NK-92 (cell line): ENCODE measurements around the gene SYT2.
"Not testable (repeated sequence)": the region's sequence is repeated elsewhere in the genome, so short reads cannot be mapped to it uniquely, and the experiment has no call there.

Experiments used
- DNase-seq: peaks from one replicate; lab custom pipeline; 2025; ENCODE audit not compliant: unreplicated experiment; lab: John Stamatoyannopoulos, UW

The SYT2 gene

DNA sequence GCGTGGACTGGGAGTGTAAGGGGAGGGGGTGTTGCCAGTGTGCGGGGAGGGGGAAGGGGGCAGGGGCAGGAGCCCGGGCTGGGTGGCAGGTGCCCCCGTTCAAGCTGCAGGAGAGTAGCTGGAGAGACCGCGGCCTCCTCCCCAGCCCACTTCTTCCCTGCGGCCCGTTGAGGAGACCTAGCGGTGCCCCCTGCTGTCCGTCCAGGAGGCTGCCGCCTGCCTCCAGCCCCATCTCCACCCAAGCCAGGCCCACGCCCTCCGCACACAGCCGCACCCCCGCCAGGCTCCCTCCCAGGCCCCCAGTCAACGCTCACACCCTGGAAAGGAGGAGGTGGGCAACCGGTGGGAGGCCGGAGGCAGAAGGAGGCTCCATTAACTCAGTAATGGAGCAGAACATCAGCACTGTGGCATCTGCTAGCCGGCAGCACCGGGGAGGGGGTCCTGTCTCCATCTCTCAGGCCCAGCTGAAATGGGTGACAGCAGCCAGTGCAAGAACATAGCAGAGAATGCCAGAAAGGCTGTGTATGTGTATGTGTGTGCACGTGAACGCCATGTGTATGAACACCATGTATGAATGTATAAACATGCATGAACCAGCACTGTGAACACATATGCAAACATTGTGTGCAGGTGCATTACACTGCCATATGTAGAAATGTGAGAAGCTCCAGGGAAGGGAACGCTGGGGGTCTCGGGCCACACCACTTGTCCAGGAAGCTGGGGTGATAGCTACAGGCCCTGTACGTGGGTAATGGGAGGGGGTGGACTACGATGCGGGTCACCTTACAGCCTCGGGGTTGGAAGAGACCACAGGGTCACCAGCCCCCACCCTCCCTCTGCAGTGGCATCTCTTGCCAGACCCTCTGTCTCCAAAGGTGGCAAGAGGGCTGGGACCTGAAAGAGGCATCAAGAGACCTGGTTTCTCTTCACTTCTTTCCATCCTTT is 84.6 kb downstream of the SYT2 start:
- DNase-seq: no peak

- no peak for DNase-seq
These were observed 85.5 kb downstream of the SYT2 start for GRCh38 chr1:202624781-202625108.

GRCh38 chr1:202624088-202624780 is 86.0 kb downstream of the SYT2 start:
- no peak for DNase-seq

DNA sequence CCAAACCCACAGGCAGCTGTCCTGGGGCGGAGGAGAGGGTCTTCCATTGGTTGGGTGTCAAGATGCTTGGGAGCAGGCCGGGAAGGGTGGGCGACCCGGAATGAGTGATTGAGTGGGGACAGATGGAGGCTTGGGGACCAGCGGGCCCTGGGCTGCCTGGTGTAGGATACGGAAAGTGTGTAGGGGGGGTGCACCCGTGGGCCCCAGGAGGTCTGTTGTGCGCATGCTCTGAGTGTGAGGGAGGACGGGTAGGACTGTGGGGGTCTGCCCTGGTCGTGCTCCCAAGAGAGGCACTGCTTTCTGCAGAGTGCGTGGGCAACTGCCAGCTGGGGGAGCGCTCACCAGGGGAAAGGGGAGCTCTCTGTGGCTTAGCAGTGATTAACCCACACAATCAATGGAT is 86.8 kb downstream of the SYT2 start:
- not testable (repeated sequence) for DNase-seq

DNA sequence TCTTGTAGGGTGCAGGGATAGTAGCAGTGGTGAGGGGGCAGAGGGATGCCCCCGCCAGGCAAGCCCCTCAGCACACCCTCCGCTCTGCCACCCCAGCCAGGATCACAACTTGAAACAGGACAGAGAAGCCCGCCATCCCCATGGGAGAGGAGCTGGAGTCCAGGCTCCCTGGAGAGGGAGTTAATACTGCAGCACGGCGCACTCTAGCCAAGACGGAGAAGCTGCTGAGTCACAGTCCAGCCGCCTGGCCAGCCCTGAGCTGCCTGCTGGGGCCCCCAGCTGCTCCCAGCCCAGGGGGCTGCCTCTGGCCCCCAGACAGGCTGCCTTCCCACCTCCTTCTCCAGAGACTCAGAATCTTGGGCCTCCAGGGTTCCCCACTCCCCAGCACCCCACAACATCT is 87.2 kb downstream of the SYT2 start:
- DNase-seq: no peak

GRCh38 chr1:202622388-202622787 is 87.9 kb downstream of the SYT2 start:
- DNase-seq: no peak

GRCh38 chr1:202621446-202621845 is 88.8 kb downstream of the SYT2 start:
- DNase-seq: no peak

DNA sequence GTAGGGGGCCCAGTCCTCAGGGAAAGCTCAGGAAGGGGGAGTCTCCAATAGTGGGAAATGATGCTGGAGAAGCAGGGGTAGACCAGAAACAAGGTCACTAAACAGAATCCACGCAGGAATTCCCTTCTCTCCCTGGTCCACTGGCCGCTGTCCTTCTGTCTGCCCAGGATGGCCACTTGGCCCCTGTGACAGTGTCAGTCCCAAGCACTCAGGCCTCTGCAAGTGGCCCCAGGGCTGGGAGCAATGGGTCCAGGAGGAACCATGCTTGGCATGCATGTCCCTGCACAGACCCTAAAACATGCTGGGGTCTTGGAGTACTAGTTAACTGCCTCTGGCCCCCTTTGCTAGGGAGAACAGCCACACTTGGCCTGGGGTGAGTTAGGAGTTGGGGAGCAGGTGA is 90.2 kb downstream of the SYT2 start:
- DNase-seq: not testable (repeated sequence)

DNA sequence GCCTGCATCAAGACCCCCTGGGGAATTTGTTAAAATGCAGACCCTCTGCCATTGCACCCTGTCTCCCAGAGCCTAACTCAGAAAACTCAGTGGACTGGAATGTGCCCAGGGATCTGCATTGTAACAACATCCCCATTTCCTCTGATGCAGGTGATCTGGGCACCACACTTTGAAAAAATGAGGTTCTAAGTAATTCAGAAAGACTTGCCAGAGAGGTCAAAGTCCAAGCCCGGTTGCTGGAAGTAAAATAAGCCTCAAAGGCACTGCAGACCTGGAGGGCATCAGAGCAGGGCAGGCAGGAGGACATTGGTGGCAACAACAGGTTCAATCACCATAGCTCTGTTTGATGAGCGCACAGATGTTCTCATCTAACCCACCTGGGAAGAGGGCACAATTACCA is 90.7 kb downstream of the SYT2 start:
- no peak for DNase-seq

DNA sequence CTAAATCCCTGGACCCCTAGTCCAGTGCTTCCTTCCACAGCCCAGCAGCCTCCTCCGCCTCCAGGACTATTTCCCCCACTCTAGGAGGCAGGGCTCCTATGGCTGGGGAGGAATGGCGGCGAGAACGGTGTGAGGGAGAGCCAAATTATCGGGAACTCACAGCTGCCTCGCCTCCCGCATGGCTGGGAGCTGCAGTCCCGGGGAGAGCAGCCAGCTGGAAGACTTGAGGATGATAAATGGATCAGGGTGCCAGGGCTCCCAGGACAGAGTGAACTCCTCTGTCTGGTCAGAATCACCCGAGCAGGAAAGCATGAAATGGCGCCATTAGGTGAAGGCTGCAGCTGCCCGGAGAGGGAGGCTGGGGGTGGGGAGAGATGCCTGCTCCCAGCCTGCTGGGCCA is 91.2 kb downstream of the SYT2 start:
- not testable (repeated sequence) for DNase-seq

GRCh38 chr1:202616355-202616915 is 93.8 kb downstream of the SYT2 start:
- no peak for DNase-seq

- no peak for DNase-seq
These were observed 94.5 kb downstream of the SYT2 start for GRCh38 chr1:202615501-202616354.

DNA sequence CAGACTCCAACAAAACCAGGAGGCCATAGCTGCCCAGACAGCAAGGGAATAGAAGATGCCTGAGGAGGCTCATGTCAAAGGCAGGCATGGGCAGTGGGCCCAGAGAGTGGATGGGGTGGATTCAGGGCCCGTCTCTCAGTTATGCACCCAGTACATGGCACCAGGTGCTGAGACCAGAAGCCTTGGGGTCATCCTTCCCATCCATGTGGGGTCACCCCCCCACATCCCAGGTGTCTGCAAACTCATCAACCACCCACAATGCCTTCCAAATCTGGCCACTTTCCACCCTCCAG is 95.1 kb downstream of the SYT2 start:
- not testable (repeated sequence) for DNase-seq

GRCh38 chr1:202614363-202615207 is 95.7 kb downstream of the SYT2 start:
- not testable (repeated sequence) for DNase-seq

- DNase-seq: no peak
These were observed 96.7 kb downstream of the SYT2 start for GRCh38 chr1:202613571-202613970.

DNA sequence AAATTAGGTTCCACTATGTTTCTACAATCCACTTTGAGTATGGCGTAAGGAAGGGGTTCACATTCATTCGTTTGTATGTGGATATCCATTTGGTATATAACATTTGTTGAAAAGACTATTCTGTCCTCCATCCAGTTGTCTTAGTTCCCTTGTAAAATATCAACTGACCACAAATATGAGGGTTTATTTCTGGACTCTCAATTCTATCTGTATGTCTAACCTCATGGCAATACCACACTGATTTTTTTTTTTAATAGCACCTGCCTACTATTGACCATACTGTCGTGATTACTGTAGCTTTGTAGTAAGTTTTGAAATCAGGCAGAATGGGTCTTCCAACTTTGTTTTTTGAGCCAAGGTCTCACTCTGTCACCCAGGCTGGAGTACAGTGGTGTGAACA is 98.2 kb downstream of the SYT2 start:
- not testable (repeated sequence) for DNase-seq

- no peak for DNase-seq
These were observed 104.7 kb downstream of the SYT2 start for GRCh38 chr1:202605515-202605914.

DNA sequence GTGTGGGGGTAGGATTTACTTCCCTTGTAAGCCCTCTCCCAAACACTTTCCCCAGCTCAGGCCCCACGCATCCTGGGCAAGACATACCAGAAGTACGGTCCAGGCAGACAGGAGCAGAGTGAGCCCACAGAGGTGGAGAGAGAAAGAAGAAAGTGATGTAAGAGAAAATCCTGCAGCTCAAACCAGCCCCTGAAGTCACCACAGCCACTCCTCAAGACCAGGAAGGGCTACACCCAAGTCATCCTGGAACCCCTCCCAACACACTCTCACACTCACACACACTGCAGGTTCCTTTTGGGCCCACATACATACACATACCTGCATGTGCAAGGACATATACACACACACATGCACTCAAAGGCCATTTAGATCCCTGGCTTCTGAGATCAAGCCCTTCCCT is 106.8 kb downstream of the SYT2 start:
- no peak for DNase-seq

GRCh38 chr1:202600432-202601041 is 109.7 kb downstream of the SYT2 start:
- DNase-seq: no peak
